ENCODE results near the gene SRI.

DNA sequence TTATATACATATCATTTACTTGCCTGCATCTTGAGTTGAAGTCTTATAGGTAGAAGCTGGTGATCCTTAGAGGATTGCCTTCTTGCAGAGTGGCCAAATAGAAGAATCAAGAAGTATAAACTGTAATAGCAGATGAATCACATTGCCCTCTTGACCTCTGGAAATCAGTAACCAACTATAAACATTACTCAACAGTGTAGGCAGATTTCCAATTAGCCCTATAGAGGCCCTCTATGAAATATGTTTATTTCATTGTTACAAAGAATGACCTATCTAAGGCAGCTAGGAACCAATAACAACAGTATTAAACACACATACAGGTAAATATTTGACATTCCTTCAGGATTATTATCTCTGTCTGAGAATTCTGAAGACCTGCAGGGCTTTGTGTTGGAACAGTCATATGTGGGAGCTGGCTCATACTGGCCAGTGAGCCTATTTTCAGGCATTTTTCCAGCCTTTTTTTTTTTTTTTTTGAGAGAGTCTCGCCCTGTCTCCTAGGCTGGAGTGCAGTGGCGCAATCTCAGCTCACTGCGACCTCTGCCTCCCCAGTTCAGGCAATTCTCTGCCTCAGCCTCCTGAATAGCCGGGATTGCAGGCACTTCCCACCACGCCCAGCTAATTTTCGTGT lies 7.2 kb upstream of the SRI start:
- TF ChIP-seq, protein P1, sequence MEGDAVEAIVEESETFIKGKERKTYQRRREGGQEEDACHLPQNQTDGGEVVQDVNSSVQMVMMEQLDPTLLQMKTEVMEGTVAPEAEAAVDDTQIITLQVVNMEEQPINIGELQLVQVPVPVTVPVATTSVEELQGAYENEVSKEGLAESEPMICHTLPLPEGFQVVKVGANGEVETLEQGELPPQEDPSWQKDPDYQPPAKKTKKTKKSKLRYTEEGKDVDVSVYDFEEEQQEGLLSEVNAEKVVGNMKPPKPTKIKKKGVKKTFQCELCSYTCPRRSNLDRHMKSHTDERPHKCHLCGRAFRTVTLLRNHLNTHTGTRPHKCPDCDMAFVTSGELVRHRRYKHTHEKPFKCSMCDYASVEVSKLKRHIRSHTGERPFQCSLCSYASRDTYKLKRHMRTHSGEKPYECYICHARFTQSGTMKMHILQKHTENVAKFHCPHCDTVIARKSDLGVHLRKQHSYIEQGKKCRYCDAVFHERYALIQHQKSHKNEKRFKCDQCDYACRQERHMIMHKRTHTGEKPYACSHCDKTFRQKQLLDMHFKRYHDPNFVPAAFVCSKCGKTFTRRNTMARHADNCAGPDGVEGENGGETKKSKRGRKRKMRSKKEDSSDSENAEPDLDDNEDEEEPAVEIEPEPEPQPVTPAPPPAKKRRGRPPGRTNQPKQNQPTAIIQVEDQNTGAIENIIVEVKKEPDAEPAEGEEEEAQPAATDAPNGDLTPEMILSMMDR (IDR thresholded peaks at IDR 0.05) = no peak
- TF ChIP-seq POLR2AphosphoS5 (IDR thresholded peaks at IDR 0.05; ENCODE audit: low read depth, low read length) = no peak

All from Panc1 (cell line).